Mucosa of stomach (tissue), 1 donor: Measurements from ENCODE around the gene TMEM158.

Experiments
- H3K27me3 ChIP-seq: one replicate; pipeline ENCODE4 v1.7.0; 2013; ENCODE audit warnings: mild to moderate bottlenecking, low read length; ENCODE audit not compliant: control insufficient read depth, insufficient read depth
- H3K36me3 ChIP-seq: one replicate; pipeline ENCODE4 v1.7.0; 2013; ENCODE audit warnings: low read length; ENCODE audit not compliant: control insufficient read depth, insufficient read depth
- H3K4me1 ChIP-seq: one replicate; pipeline ENCODE4 v1.7.0; 2013; ENCODE audit warnings: mild to moderate bottlenecking, low read length; ENCODE audit not compliant: control insufficient read depth, insufficient read depth
- H3K4me3 ChIP-seq: one replicate; pipeline ENCODE4 v1.7.0; 2013; ENCODE audit warnings: low read length
- H3K9ac ChIP-seq: one replicate; pipeline ENCODE4 v1.7.0; 2013; ENCODE audit warnings: mild to moderate bottlenecking, low read length, moderate library complexity
- H3K9me3 ChIP-seq: one replicate; pipeline ENCODE4 v1.7.0; 2013; ENCODE audit warnings: mild to moderate bottlenecking, low read length, moderate library complexity; ENCODE audit not compliant: control insufficient read depth
- donor health status: Pancreatic carcinoma.

The TMEM158 gene

GRCh38 chr3:45226206-45226915 is at the start of gene TMEM158:
Gene TMEM158 (minus strand): TSS chr3:45226287. CDS start chr3:45226027, 260 bp downstream.
- H3K9me3 ChIP-seq = no peaks in the 10 kb centered on the region
- peak within 1 kb of the TSS; percentile 43 for H3K9ac ChIP-seq
- no peaks in the 10 kb centered on the region for H3K36me3 ChIP-seq
- peaks cover 6% of the 10 kb centered on the region for H3K4me1 ChIP-seq
- no peak within 1 kb of the TSS for H3K4me3 ChIP-seq
- peaks cover 49% of the 10 kb centered on the region for H3K27me3 ChIP-seq

DNA sequence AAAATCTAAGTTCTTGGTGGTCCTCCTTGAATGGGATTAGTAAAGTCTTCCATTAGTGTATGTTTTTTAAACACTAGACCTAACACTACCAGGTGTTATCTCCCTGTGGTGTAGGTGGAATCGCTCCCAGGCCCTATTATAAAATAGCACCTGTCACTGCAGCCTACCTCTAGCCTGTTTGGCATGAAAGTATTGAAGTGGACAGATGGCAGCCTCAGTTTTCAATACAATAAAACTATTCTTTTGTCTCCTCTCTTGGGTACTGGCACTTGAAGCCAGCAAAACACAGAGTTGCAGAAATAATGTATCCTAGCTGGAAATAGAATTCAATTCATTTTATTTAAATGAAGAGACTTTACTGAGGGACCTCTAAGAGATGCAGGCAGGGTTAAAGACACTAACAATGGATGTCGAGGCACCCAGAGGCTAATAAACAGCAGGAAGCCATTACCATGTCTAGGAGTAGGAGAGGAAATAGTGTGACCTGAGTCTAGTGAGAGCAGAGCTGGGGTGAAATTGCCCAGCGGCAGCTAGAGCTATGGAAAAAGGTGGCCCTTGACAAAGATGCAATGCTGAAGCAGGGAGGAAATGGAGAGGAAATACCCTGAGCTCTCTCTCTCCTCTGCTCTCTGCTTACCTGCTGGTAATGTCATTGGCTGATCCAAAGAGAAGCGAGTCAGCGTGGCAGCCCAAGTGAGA is 49.1 kb upstream of the TMEM158 start:
- Histone ChIP-seq H3K4me3 (no peak overlapping the region), H3K9me3 (no peaks in the 10 kb centered on the region), H3K36me3 (no peaks in the 10 kb centered on the region), H3K9ac (no peak overlapping the region), H3K4me1 (no peaks in the 10 kb centered on the region), H3K27me3 (peaks cover 4% of the 10 kb centered on the region)

DNA sequence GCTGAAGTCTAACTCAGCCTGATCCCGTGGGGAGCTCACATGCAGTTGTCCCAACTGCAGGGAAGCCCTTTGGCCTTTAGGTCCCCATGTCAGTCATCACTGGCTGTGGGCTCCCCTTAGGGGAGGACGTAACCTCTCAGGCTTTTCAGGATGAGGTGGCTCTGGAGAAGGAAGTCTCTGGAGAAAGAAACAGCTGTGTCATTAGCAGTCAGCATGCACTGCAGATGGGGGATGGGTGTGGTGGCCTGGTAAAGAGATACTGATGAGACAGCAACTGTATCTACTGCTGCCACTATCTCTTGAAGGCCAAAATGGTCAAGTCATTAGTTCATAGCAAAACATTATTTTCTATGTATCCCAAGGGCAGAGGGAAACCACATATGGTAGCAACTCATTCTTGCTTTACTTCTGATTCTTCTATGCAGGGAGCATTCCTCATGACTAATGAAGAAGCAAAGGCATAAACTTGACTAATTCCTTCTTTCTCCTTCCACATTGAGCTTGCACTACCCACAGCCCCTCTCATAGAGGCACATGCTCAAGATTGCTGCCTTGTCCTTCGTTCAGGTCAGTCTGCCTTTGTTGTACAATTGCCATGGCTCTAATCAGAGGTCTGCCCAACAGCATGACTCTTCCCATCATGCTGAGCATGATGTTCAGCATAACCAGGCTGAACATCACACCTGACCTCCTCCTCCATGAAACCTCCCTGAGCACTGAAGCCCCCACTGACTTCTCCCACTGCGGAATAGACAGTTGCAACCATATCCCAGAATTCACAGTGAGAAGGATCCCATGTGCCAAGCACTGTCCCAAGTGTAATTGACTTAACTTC is 47.8 kb upstream of the TMEM158 start:
- Histone ChIP-seq H3K9me3 (no peaks in the 10 kb centered on the region), H3K4me3 (no peak overlapping the region), H3K27me3 (peaks cover 4% of the 10 kb centered on the region), H3K9ac (no peak overlapping the region), H3K36me3 (no peaks in the 10 kb centered on the region), H3K4me1 (no peaks in the 10 kb centered on the region)

DNA sequence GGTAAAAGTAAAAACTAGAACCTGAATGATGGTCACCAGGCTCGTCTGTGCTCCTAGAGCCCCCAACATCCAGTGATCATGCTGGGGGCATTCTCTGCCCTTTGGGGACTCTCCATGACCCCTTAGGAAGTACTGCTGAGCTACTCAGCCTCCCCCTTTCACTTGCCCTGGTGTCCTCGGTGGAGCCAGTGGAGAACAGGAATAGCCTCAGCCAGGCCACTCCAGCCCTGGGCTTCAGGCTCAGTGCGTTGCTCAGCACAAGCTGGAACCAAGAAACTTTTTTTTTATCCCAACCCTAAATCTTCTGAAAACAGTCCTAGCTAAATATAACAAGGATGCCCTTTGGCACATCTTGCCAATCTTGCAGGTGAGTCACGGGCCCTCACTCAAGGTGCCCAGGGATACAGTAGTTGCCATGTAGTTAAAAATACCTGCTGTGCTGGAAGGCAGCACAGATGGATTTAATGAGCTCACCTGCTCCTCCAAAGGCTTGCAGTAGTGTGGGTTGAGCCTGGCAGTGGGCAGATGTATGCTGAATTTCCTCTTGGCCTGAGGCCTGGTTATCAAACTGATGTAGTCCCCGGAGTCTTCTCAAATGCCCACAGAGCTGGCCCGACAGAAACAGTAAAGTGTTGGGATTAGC is 46.9 kb upstream of the TMEM158 start:
- Histone ChIP-seq H3K36me3 (no peaks in the 10 kb centered on the region), H3K4me1 (no peaks in the 10 kb centered on the region), H3K4me3 (no peak overlapping the region), H3K9ac (no peak overlapping the region), H3K9me3 (no peaks in the 10 kb centered on the region), H3K27me3 (peaks cover 4% of the 10 kb centered on the region)

- Histone ChIP-seq H3K36me3 (no peaks in the 10 kb centered on the region), H3K4me1 (no peaks in the 10 kb centered on the region), H3K9me3 (no peaks in the 10 kb centered on the region), H3K27me3 (peaks cover 4% of the 10 kb centered on the region), H3K4me3 (no peak overlapping the region), H3K9ac (no peak overlapping the region)
Observed at GRCh38 chr3:45272032-45272810, 46.1 kb upstream of the TMEM158 start.

DNA sequence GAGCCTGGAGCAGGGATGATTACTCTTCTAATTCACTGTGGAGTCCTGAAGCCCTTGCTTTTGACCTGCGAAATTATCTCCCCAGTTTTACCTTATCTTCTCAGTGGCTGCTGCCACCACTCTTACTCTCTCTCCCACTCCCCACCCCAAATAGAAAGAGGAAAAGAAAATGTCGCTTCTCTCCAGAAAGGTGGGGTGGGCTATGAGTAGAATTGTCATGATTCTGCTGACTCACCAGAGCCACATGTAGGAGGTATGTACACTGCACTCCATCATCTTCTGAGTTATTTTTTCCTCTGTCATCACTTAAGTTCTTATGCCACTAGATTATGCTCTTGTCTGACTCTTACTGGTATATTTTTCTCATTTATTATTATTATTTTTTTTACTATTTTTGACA is 43.9 kb upstream of the TMEM158 start:
- H3K4me1 ChIP-seq = no peaks in the 10 kb centered on the region
- H3K27me3 ChIP-seq = peaks cover 4% of the 10 kb centered on the region
- no peak overlapping the region for H3K9ac ChIP-seq
- no peaks in the 10 kb centered on the region for H3K9me3 ChIP-seq
- H3K36me3 ChIP-seq = no peaks in the 10 kb centered on the region
- H3K4me3 ChIP-seq = no peak overlapping the region

GRCh38 chr3:45267097-45267496 is 41.0 kb upstream of the TMEM158 start:
- Histone ChIP-seq H3K4me1 (no peaks in the 10 kb centered on the region), H3K36me3 (no peaks in the 10 kb centered on the region), H3K9me3 (no peaks in the 10 kb centered on the region), H3K9ac (no peak overlapping the region), H3K4me3 (no peak overlapping the region), H3K27me3 (no peaks in the 10 kb centered on the region)

GRCh38 chr3:45261333-45262110 is 35.4 kb upstream of the TMEM158 start:
- Histone ChIP-seq H3K9ac (no peak overlapping the region), H3K27me3 (no peaks in the 10 kb centered on the region), H3K4me3 (no peak overlapping the region), H3K36me3 (no peaks in the 10 kb centered on the region), H3K4me1 (no peaks in the 10 kb centered on the region), H3K9me3 (no peaks in the 10 kb centered on the region)

GRCh38 chr3:45259133-45259532 is 33.0 kb upstream of the TMEM158 start:
- H3K36me3 ChIP-seq = no peaks in the 10 kb centered on the region
- H3K4me1 ChIP-seq = no peaks in the 10 kb centered on the region
- H3K9ac ChIP-seq = no peak overlapping the region
- H3K4me3 ChIP-seq = no peak overlapping the region
- H3K27me3 ChIP-seq = no peaks in the 10 kb centered on the region
- H3K9me3 ChIP-seq = no peaks in the 10 kb centered on the region

GRCh38 chr3:45258317-45258716 is 32.2 kb upstream of the TMEM158 start:
- Histone ChIP-seq H3K4me1 (no peaks in the 10 kb centered on the region), H3K4me3 (no peak overlapping the region), H3K27me3 (no peaks in the 10 kb centered on the region), H3K9ac (no peak overlapping the region), H3K9me3 (no peaks in the 10 kb centered on the region), H3K36me3 (no peaks in the 10 kb centered on the region)

- Histone ChIP-seq H3K9me3 (no peaks in the 10 kb centered on the region), H3K9ac (no peak overlapping the region), H3K4me3 (no peak overlapping the region), H3K27me3 (no peaks in the 10 kb centered on the region), H3K4me1 (no peaks in the 10 kb centered on the region), H3K36me3 (no peaks in the 10 kb centered on the region)
Observed at GRCh38 chr3:45253316-45253715, 27.2 kb upstream of the TMEM158 start.
